Brain microvascular endothelial cell (primary cell): ENCODE results near the gene CEACAM4.

ENCODE experiments used
- DNase-seq: peaks from one replicate; pipeline ENCODE4 v3.0.0-alpha.2; 2020
- H3K27ac ChIP-seq: fragments of 250-450 bp; sonication (Bioruptor Pico); 2 replicates; pipeline ENCODE4 v1.5.1; 2020; ENCODE audit warnings: mild to moderate bottlenecking, moderate library complexity
- H3K27me3 ChIP-seq: fragments of 250-450 bp; sonication (Bioruptor Pico); replicated peaks from 2 replicates; pipeline ENCODE4 v1.5.1; 2020; ENCODE audit warnings: mild to moderate bottlenecking
- H3K36me3 ChIP-seq: fragments of 250-450 bp; sonication (Bioruptor Pico); replicated peaks from 2 replicates; pipeline ENCODE4 v1.5.1; 2020; ENCODE audit warnings: mild to moderate bottlenecking
- H3K4me3 ChIP-seq: 2 replicates; pipeline ENCODE4 v1.5.1; 2011; ENCODE audit warnings: low read depth, mild to moderate bottlenecking, control low read depth, low read length, moderate library complexity
- CTCF ChIP-seq: IDR thresholded peaks from 2 replicates; pipeline ENCODE4 v1.5.1; 2011; ENCODE audit warnings: low read depth, mild to moderate bottlenecking, moderate library complexity, low read length, control low read depth, inconsistent platforms; ENCODE audit errors: missing control alignments
- in situ Hi-C: cut with HindIII; loops from 2 replicates; pipeline ENCODE4 v1.10.0; 2017; ENCODE audit warnings: low sequenced_read_pairs, low pct_ligation_motif_present

CEACAM4 gene

GRCh38 chr19:41652250-41652649 lies 25.4 kb upstream of the CEACAM4 start:
- no peak for DNase-seq
- H3K27ac ChIP-seq = no peak overlapping the region
- H3K27me3 ChIP-seq = no peaks in the 10 kb centered on the region
- H3K36me3 ChIP-seq = no peaks in the 10 kb centered on the region
- in situ Hi-C loops = no loop called here
- H3K4me3 ChIP-seq = no peak overlapping the region
- TF ChIP-seq CTCF = no peak

GRCh38 chr19:41649827-41650226 lies 23.0 kb upstream of the CEACAM4 start:
- TF ChIP-seq CTCF = no peak
- Histone ChIP-seq H3K27me3 (no peaks in the 10 kb centered on the region), H3K4me3 (no peak overlapping the region), H3K27ac (no peak overlapping the region), H3K36me3 (no peaks in the 10 kb centered on the region)
- DNase-seq = no peak
- in situ Hi-C loops = no loop called here

GRCh38 chr19:41646589-41647204 lies 19.8 kb upstream of the CEACAM4 start:
- in situ Hi-C loops = no loop called here
- Histone ChIP-seq H3K27me3 (no peaks in the 10 kb centered on the region), H3K27ac (no peak overlapping the region), H3K36me3 (no peaks in the 10 kb centered on the region), H3K4me3 (no peak overlapping the region)
- no peak for DNase-seq
- peak; percentile 48 for TF ChIP-seq CTCF

GRCh38 chr19:41641879-41642485 lies 15.1 kb upstream of the CEACAM4 start:
- TF ChIP-seq CTCF = peak; percentile 91
- in situ Hi-C loops = no loop called here
- no peak overlapping the region for H3K4me3 ChIP-seq

GRCh38 chr19:41638641-41639081 lies 11.8 kb upstream of the CEACAM4 start:
- H3K36me3 ChIP-seq = no peaks in the 10 kb centered on the region
- TF ChIP-seq CTCF = no peak
- DNase-seq = no peak
- H3K27ac ChIP-seq = no peak overlapping the region
- no peak overlapping the region for H3K4me3 ChIP-seq
- H3K27me3 ChIP-seq = no peaks in the 10 kb centered on the region
- in situ Hi-C loops = no loop called here

More at GRCh38 chr19:41641879-41642485, 15.1 kb upstream of the CEACAM4 start:
- no peaks in the 10 kb centered on the region for H3K36me3 ChIP-seq
- no peaks in the 10 kb centered on the region for H3K27me3 ChIP-seq
- DNase-seq = peak; percentile 64
- no peak overlapping the region for H3K27ac ChIP-seq

GRCh38 chr19:41637484-41637883 lies 10.6 kb upstream of the CEACAM4 start:
- in situ Hi-C loops = no loop called here
- TF ChIP-seq CTCF = no peak
- Histone ChIP-seq H3K4me3 (no peak overlapping the region), H3K36me3 (no peaks in the 10 kb centered on the region), H3K27ac (no peak overlapping the region), H3K27me3 (no peaks in the 10 kb centered on the region)
- no peak for DNase-seq
